ENCODE measurements around the gene TMTC2.

GRCh38 chr12:82954572-82954971 lies 267.9 kb downstream of the TMTC2 start:
- TF ChIP-seq GATA3 (IDR thresholded peaks at IDR 0.05; ENCODE audit: low read depth, low read length) (no peak), GATA2 (IDR thresholded peaks at IDR 0.05; ENCODE audit: low read depth, low read length) (no peak)
